ENCODE measurements around the gene TP73. TPM values are rescaled to one million over a fixed set of nuclear protein-coding genes. Genes with fewer than 3 reads are reported as not detected.

Gene TP73
- total and polyA plus RNA-seq, 2 donors: 0.09 to 0.63 TPM

DNA sequence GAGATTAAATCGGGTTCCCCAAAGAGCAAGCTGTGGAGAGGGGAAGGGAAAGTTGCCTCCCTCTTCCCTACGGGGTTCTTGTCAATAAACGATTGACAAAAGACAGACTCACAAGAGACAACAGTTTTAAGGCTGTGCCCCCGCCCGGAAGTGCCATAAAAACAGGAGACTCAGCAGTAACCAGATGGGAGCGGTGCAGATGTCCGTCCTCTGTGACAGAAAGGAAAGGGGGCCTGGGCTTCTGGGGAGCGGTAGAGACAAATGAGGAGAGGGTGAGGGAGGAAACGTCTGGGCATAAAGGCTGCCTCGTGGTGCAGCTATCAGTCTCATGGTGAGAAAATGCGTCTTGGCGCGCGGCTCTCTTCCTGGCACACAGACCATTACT lies 5.9 kb downstream of the TP73 start:
- WGBS: 20% methylated on average over 14 of the region's 14 CpGs
- Histone ChIP-seq H3K27ac (ENCODE audit: low read depth) (no peak overlapping the region), H3K4me1 (ENCODE audit: insufficient read depth) (no peaks in the 10 kb centered on the region), H3K36me3 (ENCODE audit: insufficient read depth) (no peaks in the 10 kb centered on the region), H3K4me3 (ENCODE audit: low read depth, low read length) (no peak overlapping the region)
- DNase-seq (ENCODE audit: extremely low spot score): no peak

DNA sequence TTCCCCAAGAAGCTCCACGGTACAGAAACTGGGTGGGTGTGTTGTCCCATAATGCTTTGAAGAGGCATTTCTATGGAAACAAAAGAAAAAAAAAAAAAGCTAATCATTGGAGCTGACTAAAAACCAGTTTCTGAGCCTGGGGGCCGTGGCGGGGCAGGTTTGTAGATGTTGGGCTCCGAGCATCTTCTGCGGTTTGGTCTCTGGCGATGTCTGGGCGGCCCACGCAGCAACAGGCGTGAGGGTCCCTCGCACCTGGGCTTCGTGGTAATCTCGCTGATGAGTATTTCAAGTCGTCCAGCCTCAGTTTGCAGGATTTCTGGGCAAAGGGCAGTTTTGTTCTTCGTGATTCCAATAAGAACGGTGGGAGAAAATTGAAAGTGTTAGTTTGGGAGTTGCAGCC lies 6.8 kb downstream of the TP73 start:
- no peak for DNase-seq (ENCODE audit: extremely low spot score)
- no peaks in the 10 kb centered on the region for H3K36me3 ChIP-seq (ENCODE audit: insufficient read depth)
- H3K4me3 ChIP-seq (ENCODE audit: low read depth, low read length): no peak overlapping the region
- WGBS: 85% methylated on average over 15 of the region's 15 CpGs
- H3K4me1 ChIP-seq (ENCODE audit: insufficient read depth): no peaks in the 10 kb centered on the region
- H3K27ac ChIP-seq (ENCODE audit: low read depth): no peak overlapping the region

DNA sequence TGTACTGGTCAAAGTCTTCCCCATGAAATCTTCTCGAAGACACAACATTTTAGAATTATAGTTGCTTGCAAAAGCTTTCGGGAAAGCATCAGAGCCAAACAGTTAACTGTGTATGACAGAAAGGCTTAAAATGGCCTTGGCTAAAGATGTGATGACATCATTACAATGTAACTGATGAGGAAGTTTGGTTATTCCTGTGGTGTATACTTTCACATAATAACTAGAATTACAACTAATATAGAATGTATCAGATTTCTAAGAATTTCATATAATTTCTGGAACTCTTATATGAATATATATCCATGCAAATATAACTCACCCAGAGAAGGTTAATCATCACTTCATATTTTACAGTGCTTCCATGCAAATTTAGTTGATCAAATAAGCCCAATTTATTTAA lies 8.4 kb downstream of the TP73 start:
- no peaks in the 10 kb centered on the region for H3K36me3 ChIP-seq (ENCODE audit: insufficient read depth)
- WGBS: 37% methylated on average over 2 of the region's 2 CpGs
- H3K4me3 ChIP-seq (ENCODE audit: low read depth, low read length): no peak overlapping the region
- H3K27ac ChIP-seq (ENCODE audit: low read depth): no peak overlapping the region
- DNase-seq (ENCODE audit: extremely low spot score): no peak
- no peaks in the 10 kb centered on the region for H3K4me1 ChIP-seq (ENCODE audit: insufficient read depth)

DNA sequence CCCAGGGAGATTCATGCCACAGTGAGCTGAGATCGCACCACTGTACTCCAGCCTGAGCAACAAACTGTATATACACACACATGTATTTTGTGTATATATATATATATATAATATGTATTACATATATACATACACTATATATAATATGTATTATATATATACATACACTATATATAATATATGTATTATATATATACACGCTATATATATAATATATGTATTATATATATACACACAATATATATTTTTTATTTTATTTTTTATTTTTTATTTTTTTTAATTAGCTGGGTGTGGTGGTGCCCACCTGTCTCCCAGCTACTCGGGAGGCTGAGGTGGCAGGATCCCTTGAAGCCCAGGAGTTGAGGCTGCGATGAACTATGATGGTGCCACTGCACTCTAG lies 9.3 kb downstream of the TP73 start:
- Histone ChIP-seq H3K27ac (ENCODE audit: low read depth) (no peak overlapping the region), H3K4me1 (ENCODE audit: insufficient read depth) (no peaks in the 10 kb centered on the region), H3K4me3 (ENCODE audit: low read depth, low read length) (no peak overlapping the region), H3K36me3 (ENCODE audit: insufficient read depth) (no peaks in the 10 kb centered on the region)
- 91% methylated on average over 4 of the region's 4 CpGs for WGBS
- no peak for DNase-seq (ENCODE audit: extremely low spot score)

DNA sequence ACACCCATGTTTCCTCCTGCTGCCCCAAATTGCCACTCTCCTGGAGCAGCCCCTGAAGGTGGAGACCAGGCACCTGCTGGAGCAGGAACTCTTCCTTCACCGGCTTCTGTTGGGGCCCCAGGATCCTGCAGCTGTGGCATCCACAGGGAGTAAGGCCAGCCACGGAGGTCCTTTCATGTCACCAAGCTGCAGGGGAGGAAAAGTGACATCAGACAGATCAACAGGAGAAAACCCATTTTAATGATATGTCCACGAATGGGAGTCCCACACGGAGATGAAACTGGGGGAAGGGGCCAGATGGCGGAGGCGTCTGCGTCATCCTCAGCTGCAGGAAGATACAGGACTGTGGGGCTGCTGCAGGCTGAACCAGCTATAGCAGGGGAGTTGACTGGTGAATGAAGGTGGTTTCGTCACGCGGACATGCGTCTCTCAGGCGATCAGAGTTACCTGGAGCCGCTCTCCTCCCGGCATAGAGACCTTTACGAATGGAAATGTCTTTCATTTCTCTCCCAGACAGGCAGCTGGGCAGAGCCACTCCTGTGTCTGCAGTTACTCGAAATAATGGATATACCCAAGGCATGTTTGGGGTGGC lies 9.9 kb downstream of the TP73 start:
- H3K27ac ChIP-seq (ENCODE audit: low read depth): no peak overlapping the region
- H3K4me1 ChIP-seq (ENCODE audit: insufficient read depth): no peaks in the 10 kb centered on the region
- H3K4me3 ChIP-seq (ENCODE audit: low read depth, low read length): no peak overlapping the region
- 80% methylated on average over 16 of the region's 16 CpGs for WGBS
- H3K36me3 ChIP-seq (ENCODE audit: insufficient read depth): no peaks in the 10 kb centered on the region
- DNase-seq (ENCODE audit: extremely low spot score): no peak

DNA sequence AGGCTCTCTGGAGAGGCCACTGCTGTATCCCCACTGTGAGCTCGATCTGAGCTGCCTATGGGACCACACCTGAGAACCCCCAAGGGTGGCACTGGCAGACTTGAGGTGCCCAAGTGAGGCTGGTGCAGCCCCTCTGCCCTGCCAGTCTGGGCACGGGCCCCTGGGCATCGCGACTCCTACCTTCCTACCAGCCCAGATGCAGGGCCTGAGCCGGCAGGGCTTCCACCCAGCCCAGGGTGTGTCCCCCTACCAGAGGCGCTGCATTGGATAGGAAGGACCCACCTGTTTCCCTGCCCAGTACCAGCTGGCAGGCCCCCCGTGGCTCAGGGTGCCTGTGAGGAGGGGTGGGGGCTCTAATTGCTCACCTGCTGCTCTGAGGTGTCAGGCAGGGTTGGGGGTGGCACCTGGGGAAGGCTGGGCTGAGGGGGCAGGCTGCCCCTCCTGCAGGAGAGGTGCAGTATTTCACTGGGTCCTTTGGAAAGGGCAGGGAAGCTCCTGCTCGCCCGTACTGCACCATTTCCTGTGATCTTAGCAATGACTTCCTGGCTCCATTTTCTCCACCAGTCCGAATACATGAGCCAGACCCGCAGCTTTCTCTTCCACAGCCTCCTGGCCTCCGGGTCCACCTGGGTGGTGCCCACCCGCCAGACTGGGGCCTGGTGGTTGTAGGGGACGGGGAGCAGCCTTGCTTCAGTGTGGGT lies 11.8 kb downstream of the TP73 start:
- no peak for DNase-seq (ENCODE audit: extremely low spot score)
- no peak overlapping the region for H3K4me3 ChIP-seq (ENCODE audit: low read depth, low read length)
- no peaks in the 10 kb centered on the region for H3K4me1 ChIP-seq (ENCODE audit: insufficient read depth)
- H3K27ac ChIP-seq (ENCODE audit: low read depth): no peak overlapping the region
- WGBS: 77% methylated on average over 14 of the region's 14 CpGs
- no peaks in the 10 kb centered on the region for H3K36me3 ChIP-seq (ENCODE audit: insufficient read depth)

DNA sequence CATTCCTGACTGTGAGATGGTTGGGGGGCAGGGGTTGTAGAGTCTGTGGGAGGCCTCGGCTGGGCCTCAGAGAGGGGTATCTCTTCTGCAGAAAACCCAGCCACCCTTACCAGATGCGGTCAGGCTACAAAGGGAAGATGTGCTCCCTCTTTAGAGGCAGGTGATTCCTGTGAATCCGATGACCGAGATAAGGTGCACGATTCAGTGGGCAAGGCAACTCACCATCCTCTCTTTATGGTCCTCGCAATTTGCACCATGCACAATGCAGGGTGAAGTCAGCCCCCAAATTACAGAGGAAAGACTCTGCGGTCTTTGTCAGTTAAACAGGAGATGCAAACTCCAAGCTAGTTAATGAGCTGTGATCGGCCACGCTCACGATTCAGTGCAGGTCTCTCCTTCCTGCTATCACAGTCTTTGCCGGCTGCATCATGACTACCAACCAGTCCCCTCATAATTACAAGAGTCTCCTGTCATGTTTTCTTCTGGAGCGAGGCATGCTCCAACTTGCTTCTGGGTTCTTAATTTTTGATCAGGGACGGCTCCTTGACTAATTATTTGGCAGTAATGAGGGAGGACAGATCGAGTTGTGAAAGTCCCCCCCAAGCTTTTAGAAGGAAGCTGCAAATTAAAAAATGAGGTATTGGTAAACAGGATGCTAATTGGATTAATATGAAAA lies 12.5 kb downstream of the TP73 start:
- H3K36me3 ChIP-seq (ENCODE audit: insufficient read depth): no peaks in the 10 kb centered on the region
- H3K27ac ChIP-seq (ENCODE audit: low read depth): no peak overlapping the region
- H3K4me1 ChIP-seq (ENCODE audit: insufficient read depth): no peaks in the 10 kb centered on the region
- no peak overlapping the region for H3K4me3 ChIP-seq (ENCODE audit: low read depth, low read length)
- DNase-seq (ENCODE audit: extremely low spot score): no peak
- WGBS: 68% methylated on average over 14 of the region's 14 CpGs

DNA sequence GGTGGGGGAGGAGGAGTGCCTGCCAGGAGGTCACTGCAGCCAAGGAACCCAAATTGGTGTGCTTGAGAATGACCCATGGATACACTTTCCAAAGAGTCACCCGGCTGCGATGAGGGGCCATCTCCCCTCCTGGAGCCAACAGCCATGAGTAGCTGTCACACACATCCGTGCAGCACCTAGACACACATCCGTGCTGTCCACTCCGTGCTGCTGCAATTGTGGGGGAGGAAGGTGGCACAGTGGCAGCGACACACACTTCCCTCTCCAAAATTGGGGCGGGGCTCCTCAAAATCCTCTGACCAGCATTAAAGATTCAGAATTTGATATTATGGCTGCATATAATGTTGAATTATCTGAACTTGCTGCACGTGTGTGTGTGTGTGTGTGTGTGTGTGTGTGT lies 15.8 kb downstream of the TP73 start:
- Histone ChIP-seq H3K4me3 (ENCODE audit: low read depth, low read length) (no peak overlapping the region), H3K27ac (ENCODE audit: low read depth) (no peak overlapping the region), H3K36me3 (ENCODE audit: insufficient read depth) (no peaks in the 10 kb centered on the region), H3K4me1 (ENCODE audit: insufficient read depth) (no peaks in the 10 kb centered on the region)
- DNase-seq (ENCODE audit: extremely low spot score): no peak
- 65% methylated on average over 8 of the region's 8 CpGs for WGBS

DNA sequence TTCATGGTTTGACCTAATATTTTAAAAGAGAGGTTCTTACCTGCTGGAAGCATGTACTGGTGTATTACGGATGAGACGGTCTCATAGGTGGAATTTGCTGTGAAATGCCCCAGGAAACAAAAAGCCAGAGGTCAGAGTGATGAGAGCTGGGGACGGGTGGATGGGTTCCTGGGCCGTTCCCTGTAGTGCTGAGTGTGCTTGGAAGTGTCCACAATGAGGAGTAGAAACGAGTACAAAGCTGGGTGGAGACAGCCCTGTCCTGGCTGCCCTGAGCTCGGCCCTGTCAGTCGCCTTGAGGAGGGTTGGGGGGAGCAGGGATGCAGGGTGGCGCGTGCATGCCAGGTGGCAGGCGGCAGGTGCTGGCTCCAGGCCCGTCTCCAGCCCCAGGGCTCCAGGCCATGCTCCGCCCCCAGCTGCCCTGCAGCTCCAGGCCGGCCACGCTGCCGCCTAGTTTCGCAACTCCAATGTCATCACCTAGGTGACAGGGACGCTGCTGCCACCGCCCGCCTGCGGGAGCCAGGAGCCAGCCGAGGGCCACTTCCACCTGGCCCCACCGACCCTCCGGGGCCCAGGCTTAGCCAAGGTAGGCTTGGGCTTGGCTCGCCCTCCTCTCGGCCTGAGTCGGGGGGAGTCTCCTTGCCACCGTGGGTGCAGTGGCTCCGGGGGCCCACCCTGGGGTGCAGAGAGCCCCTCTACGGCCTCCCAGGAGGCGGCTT lies 16.4 kb downstream of the TP73 start:
- Histone ChIP-seq H3K36me3 (ENCODE audit: insufficient read depth) (no peaks in the 10 kb centered on the region), H3K27ac (ENCODE audit: low read depth) (no peak overlapping the region), H3K4me3 (ENCODE audit: low read depth, low read length) (no peak overlapping the region), H3K4me1 (ENCODE audit: insufficient read depth) (no peaks in the 10 kb centered on the region)
- 26% methylated on average over 30 of the region's 30 CpGs for WGBS
- no peak for DNase-seq (ENCODE audit: extremely low spot score)

DNA sequence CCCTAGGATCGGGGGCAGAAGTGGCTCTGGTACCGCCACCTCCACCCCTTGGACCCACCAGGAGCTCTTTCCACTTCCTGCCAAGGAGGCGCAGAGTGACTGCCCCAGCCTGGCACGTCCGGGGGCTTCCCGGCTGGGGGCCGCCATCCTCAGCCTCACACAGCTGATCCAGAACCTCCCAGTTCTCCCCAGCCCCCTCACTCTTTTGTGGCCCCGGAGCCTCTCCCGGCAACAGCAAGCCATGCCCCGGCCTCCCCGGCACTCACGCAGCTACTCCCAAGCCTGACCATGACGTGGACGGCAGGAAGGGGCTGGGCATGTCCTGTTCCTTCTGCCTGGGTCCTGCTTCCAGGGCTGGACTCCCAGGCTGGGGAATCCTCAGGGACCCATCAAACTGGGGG lies 17.1 kb downstream of the TP73 start:
- H3K36me3 ChIP-seq (ENCODE audit: insufficient read depth): no peaks in the 10 kb centered on the region
- H3K27ac ChIP-seq (ENCODE audit: low read depth): no peak overlapping the region
- H3K4me3 ChIP-seq (ENCODE audit: low read depth, low read length): no peak overlapping the region
- no peak for DNase-seq (ENCODE audit: extremely low spot score)
- WGBS: 72% methylated on average over 14 of the region's 14 CpGs
- H3K4me1 ChIP-seq (ENCODE audit: insufficient read depth): no peaks in the 10 kb centered on the region

DNA sequence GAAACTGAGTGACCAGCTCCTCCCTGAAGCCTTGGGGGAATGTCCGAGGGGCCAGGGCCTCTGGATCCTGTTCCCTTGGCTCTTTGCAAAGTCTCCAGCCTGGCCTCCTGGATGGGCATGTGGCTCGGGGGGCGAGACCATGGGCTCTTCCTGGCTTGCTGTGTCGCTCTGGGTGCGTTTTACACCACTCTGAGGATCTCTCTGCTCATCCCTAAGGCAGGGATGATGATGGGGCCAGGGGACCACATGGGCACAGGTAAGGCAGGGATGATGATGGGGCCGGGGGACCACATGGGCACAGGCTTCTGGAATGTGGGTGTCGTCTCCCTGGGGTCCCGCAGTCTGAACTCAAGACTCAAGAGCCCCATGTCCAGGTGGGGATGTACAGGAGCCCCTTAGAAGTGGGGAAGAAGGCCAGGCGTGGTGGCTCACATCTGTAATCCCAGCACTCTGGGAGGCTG lies 17.7 kb downstream of the TP73 start:
- Histone ChIP-seq H3K4me3 (ENCODE audit: low read depth, low read length) (no peak overlapping the region), H3K4me1 (ENCODE audit: insufficient read depth) (no peaks in the 10 kb centered on the region), H3K36me3 (ENCODE audit: insufficient read depth) (no peaks in the 10 kb centered on the region), H3K27ac (ENCODE audit: low read depth) (no peak overlapping the region)
- 82% methylated on average over 9 of the region's 9 CpGs for WGBS
- DNase-seq (ENCODE audit: extremely low spot score): no peak

DNA sequence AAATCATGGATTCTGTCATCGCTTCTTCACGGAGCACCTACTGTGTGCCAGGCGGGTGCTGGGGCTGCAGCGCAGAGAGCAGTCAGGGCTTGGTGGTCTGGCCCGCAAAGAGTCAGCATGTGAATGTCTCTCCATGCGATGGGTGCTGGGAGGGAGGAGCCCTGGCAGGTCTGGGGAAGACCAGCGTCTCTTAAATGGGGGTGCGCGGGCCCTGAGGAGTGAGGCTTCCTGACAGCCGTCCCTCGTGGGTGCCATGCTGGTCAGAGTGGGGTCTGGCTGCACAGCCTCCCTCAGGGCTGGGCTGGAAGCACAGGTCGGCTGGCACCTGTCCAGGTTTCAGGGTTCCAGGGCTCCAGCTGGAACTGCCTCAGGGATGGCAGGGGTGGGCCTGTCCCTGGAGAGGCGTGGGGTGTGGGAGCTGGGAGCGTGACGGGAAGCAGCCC lies 18.5 kb downstream of the TP73 start:
- WGBS: 80% methylated on average over 15 of the region's 15 CpGs
- Histone ChIP-seq H3K4me1 (ENCODE audit: insufficient read depth) (no peaks in the 10 kb centered on the region), H3K4me3 (ENCODE audit: low read depth, low read length) (no peak overlapping the region), H3K36me3 (ENCODE audit: insufficient read depth) (no peaks in the 10 kb centered on the region), H3K27ac (ENCODE audit: low read depth) (no peak overlapping the region)
- no peak for DNase-seq (ENCODE audit: extremely low spot score)

DNA sequence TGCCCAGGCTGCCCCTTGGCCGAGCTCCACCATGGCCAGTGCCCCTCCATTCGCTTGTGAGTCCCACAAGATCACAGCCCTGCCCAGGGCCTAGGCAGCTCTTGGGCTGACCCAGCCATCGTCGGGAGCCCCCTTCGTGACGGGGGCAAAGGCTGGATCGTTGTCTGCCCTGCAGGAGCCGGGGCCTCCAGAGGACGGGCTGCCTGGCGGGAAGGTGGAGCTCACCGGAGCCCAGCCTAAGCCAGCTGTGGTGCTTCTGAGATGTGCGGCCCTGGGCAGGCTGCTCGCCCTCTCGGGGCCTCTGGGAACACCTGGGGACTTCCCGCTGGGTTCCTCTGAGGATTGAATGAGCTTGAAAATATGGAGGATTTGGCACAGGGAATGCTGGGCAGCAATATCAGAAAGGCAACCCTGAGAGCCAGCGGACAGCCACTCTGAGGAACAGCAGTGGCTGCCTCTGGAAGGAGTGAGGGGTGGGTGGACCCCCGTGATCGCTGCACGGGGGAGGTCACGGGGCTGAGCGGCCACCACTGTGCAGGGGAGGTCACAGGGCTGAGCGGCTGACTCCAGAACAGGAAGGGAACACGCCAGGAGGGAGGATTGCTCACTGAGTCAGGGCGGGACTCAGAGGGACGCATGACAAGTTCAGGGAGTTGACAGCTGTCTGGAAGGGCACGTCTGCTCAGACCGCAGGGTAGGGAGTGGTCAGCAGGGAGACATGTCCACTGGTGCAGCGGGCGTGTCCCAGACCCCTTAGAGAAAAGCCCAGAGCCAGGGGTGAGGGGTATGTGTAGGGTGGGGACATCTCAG lies 19.3 kb downstream of the TP73 start:
- no peak overlapping the region for H3K27ac ChIP-seq (ENCODE audit: low read depth)
- no peak for DNase-seq (ENCODE audit: extremely low spot score)

More for the DNA sequence above, 19.3 kb downstream of the TP73 start:
- H3K4me3 ChIP-seq (ENCODE audit: low read depth, low read length): no peak overlapping the region
- WGBS: 52% methylated on average over 29 of the region's 29 CpGs
- H3K36me3 ChIP-seq (ENCODE audit: insufficient read depth): no peaks in the 10 kb centered on the region
- H3K4me1 ChIP-seq (ENCODE audit: insufficient read depth): no peaks in the 10 kb centered on the region
